Measurements from ENCODE around the gene POM121L12.

- TF ChIP-seq CTCF (IDR thresholded peaks at IDR 0.05; ENCODE audit: insufficient read depth, low read length): no peak
- no peak for TF ChIP-seq POLR2AphosphoS5 (IDR thresholded peaks at IDR 0.05; ENCODE audit: low read depth)
- no peak for TF ChIP-seq GABPA (IDR thresholded peaks at IDR 0.05; ENCODE audit: low read depth)
- no peak for TF ChIP-seq REST (IDR thresholded peaks at IDR 0.05; ENCODE audit: insufficient replicate concordance, low read depth)
- no peak for TF ChIP-seq SPI1 (IDR thresholded peaks at IDR 0.05; ENCODE audit: borderline replicate concordance, low read depth)
Measured at GRCh38 chr7:53001221-53001620, 34.2 kb upstream of the POM121L12 start.
